Measurements from ENCODE around the gene PRSS33.
A peak's percentile ranks its signal among the peaks of the same experiment; 100 is the strongest.

PRSS33 gene

DNA sequence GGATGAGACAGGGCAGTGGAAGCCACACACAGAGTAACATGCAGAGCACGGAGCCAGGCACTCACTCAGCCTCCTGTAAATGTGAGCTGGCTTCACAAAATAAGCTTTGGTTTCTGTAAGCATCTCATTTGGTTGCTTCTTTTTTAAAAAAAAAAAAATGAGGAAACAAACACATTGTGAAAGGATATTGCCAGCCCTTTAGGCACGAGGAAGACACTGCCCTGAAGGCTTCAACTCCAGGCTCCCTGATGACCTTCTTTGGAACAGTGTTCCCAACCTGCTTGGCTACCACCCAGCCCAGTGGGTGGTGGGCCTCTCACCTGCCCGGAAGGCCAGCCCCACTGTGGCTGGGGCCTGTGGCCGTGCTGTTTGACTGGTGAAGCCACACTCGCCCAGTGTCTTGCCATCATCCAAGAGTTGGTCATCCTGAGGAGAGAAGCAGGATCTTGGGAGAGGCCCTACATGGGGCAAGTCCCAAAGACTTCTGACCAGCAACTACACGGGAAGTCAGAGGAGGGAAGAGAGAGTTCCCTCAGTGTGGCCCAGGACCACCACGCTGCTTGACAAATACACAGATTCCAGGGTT is 12.1 kb downstream of the PRSS33 start:
- Histone ChIP-seq H3K4me1 (ENCODE audit: control insufficient read depth, low read depth, low read length) (peaks cover 4% of the 10 kb centered on the region), H3K27me3 (ENCODE audit: insufficient read depth, low read length, poor library complexity) (no peaks in the 10 kb centered on the region), H3K4ac (ENCODE audit: low read depth, low read length) (no peak overlapping the region), H3K79me2 (ENCODE audit: control insufficient read depth, insufficient read depth, low read length) (peaks cover 17% of the 10 kb centered on the region), H3K36me3 (ENCODE audit: control insufficient read depth, insufficient read depth, low read length) (peaks cover 12% of the 10 kb centered on the region), H2BK5ac (ENCODE audit: low read length) (no peak overlapping the region), H4K8ac (ENCODE audit: low read depth, low read length) (no peak overlapping the region), H3K4me3 (ENCODE audit: low read length) (no peak overlapping the region), H3K56ac (ENCODE audit: low read length) (no peak overlapping the region), H3K9ac (ENCODE audit: low read length) (no peak overlapping the region), H3K79me1 (ENCODE audit: low read length) (peaks cover 11% of the 10 kb centered on the region), H2BK120ac (ENCODE audit: low read depth, low read length) (no peak overlapping the region), H2BK15ac (replicated peaks; ENCODE audit: low read depth) (no peak overlapping the region), H3K27ac (ENCODE audit: low read depth, low read length) (no peak overlapping the region), H2AK5ac (ENCODE audit: low read length) (no peak overlapping the region), H4K5ac (ENCODE audit: low read length) (no peak overlapping the region), H3K23ac (ENCODE audit: low read length) (no peak overlapping the region), H3K18ac (ENCODE audit: low read length) (no peak overlapping the region), H3K4me2 (ENCODE audit: low read length) (no peak overlapping the region)
- DNase-seq = no peak
- WGBS (ENCODE audit: extremely low coverage, insufficient coverage, low lambda C conversion rate) = no CpG with 5 or more reads among the region's 7 CpGs

DNA sequence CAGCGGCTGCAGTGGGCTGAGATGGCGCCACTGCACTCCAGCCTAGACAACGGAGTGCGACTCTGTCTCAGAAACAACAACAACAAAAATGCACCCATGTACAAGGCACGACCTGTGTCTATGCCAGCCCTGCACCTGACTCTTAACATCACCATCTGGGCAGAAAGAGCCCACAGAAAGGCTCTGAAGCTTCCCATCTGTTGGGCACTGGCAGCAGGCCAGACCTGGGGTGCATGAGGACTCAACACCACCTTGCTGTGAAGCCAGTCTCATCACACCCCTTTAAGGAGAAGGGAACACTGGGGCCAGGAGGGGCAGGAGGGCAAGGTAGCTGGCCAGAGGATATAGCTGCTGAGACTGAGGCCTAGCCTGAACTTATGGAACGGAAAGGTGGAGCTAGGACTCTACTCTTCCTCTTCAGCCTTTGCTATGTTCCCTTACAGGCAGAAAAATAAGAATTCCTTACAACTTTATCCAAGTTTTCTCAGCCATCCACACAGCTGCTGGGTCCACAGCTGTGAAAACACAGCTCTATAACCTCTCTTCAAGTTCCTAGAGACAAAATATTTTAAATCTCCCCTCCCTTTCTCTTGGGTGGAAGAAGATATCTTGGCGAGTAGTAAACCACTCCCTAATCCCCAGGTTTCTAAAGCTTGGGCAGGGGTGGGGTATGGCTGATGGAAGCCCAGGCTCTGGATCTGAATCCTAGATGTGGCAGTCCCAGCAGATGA is 13.0 kb downstream of the PRSS33 start:
- H3K4me1 ChIP-seq (ENCODE audit: control insufficient read depth, low read depth, low read length) = peaks cover 4% of the 10 kb centered on the region
- no peak for DNase-seq
- H2BK120ac ChIP-seq (ENCODE audit: low read depth, low read length) = no peak overlapping the region
- no peak overlapping the region for H4K5ac ChIP-seq (ENCODE audit: low read length)
- H3K4ac ChIP-seq (ENCODE audit: low read depth, low read length) = no peak overlapping the region
- peaks cover 17% of the 10 kb centered on the region for H3K79me2 ChIP-seq (ENCODE audit: control insufficient read depth, insufficient read depth, low read length)
- no peak overlapping the region for H4K8ac ChIP-seq (ENCODE audit: low read depth, low read length)
- no peak overlapping the region for H2AK5ac ChIP-seq (ENCODE audit: low read length)
- H3K4me2 ChIP-seq (ENCODE audit: low read length) = no peak overlapping the region
- peaks cover 13% of the 10 kb centered on the region for H3K79me1 ChIP-seq (ENCODE audit: low read length)
- H2BK15ac ChIP-seq (replicated peaks; ENCODE audit: low read depth) = no peak overlapping the region
- WGBS (ENCODE audit: extremely low coverage, insufficient coverage, low lambda C conversion rate) = no CpG with 5 or more reads among the region's 7 CpGs
- no peak overlapping the region for H3K56ac ChIP-seq (ENCODE audit: low read length)
- H3K27me3 ChIP-seq (ENCODE audit: insufficient read depth, low read length, poor library complexity) = no peaks in the 10 kb centered on the region
- peaks cover 14% of the 10 kb centered on the region for H3K36me3 ChIP-seq (ENCODE audit: control insufficient read depth, insufficient read depth, low read length)
- H2BK5ac ChIP-seq (ENCODE audit: low read length) = no peak overlapping the region
- no peak overlapping the region for H3K18ac ChIP-seq (ENCODE audit: low read length)
- no peak overlapping the region for H3K9ac ChIP-seq (ENCODE audit: low read length)
- no peak overlapping the region for H3K27ac ChIP-seq (ENCODE audit: low read depth, low read length)
- H3K4me3 ChIP-seq (ENCODE audit: low read length) = no peak overlapping the region
- H3K23ac ChIP-seq (ENCODE audit: low read length) = no peak overlapping the region

DNA sequence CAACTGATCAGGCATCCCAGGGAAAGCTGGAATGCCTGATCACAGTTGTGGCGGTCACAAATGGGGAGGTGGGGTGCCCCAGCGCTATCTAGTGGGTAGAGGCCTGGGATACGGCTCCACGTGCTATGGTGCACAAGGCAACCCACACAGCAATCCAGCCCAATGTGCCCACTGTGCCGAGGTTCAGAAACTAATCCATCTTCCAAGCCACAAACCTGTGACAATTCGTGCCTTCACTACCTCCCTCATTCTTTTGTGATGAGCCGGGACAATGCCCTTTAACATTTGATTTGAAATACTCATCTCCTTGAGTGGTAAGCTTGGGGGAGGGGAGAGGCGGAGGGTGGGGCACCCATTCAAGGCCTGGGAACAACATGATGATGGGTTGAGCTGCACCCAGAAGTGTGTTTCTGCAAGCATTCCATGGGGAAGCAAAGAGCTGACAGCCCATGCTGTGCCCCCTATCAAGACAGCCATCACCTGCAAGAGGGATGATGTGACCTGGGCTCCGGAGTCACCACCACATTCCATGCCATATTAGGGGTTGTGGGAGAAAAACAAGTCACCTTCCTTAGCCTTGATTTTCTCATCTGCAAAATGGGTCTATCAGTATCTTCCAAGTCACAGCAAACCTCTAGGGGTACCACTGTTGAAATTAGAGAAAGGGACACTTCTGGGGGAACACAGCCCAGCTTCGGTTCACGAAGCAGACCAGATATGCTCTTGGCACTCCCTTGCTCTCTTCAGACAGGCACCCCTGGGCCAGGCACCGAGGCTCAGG is 14.0 kb downstream of the PRSS33 start:
- Histone ChIP-seq H3K79me2 (ENCODE audit: control insufficient read depth, insufficient read depth, low read length) (peaks cover 20% of the 10 kb centered on the region), H4K8ac (ENCODE audit: low read depth, low read length) (no peak overlapping the region), H2AK5ac (ENCODE audit: low read length) (no peak overlapping the region), H3K4me1 (ENCODE audit: control insufficient read depth, low read depth, low read length) (peaks cover 2% of the 10 kb centered on the region), H3K56ac (ENCODE audit: low read length) (no peak overlapping the region), H4K5ac (ENCODE audit: low read length) (no peak overlapping the region), H3K36me3 (ENCODE audit: control insufficient read depth, insufficient read depth, low read length) (peaks cover 22% of the 10 kb centered on the region), H3K9ac (ENCODE audit: low read length) (no peak overlapping the region), H2BK15ac (replicated peaks; ENCODE audit: low read depth) (no peak overlapping the region), H3K79me1 (ENCODE audit: low read length) (peaks cover 16% of the 10 kb centered on the region), H3K4me2 (ENCODE audit: low read length) (no peak overlapping the region), H3K4ac (ENCODE audit: low read depth, low read length) (no peak overlapping the region), H3K27ac (ENCODE audit: low read depth, low read length) (no peak overlapping the region), H2BK5ac (ENCODE audit: low read length) (no peak overlapping the region), H3K18ac (ENCODE audit: low read length) (no peak overlapping the region), H3K27me3 (ENCODE audit: insufficient read depth, low read length, poor library complexity) (no peaks in the 10 kb centered on the region), H2BK120ac (ENCODE audit: low read depth, low read length) (no peak overlapping the region), H3K23ac (ENCODE audit: low read length) (no peak overlapping the region), H3K4me3 (ENCODE audit: low read length) (no peak overlapping the region)
- DNase-seq = peak; percentile 20
- no CpG with 5 or more reads among the region's 12 CpGs for WGBS (ENCODE audit: extremely low coverage, insufficient coverage, low lambda C conversion rate)

DNA sequence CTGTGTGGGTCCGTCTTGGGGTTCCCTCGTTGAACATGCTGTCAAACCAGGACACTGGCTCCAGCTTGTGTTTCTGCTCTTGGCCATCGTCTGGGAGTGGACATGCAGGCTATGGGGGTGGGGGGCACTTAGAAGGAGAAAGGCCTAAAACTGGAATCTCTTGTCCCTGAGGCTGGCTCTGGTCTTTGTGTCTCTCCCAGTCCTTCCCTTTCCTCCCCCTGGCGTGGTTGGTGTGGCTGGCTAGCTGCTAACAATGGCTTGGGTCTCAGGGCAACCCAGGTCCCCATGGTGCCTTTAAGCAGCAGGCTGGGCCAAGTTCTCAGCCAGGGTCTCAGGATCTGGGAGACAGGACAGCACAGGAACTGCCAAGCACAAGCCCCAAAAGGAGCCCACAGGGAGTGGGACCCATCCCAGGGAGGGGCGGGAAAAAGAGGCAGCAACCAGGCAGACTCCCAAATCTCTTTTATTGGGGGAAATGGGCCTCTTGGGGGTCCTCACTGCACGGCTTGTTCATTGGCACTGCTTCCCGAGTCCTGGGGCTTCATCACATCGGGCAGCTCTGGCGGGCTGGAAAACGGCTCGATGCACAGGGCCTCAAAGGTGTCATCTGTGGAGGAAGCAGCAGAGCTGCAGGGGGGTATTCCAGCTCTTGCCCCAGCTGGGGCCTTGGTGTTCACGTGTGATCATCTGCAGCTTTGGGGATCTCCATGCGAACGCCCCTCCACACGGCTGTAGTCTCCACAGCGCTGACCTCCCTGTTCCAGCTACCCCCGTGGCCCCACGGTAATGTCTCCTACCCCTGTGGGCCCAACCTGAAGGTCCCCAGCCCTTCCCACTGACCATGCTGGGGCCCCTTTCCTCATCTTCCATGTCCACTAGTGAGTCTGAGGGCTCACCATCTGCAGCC is 15.6 kb downstream of the PRSS33 start:
- Histone ChIP-seq H3K27ac (ENCODE audit: low read depth, low read length) (no peak overlapping the region), H3K23ac (ENCODE audit: low read length) (no peak overlapping the region), H3K4me2 (ENCODE audit: low read length) (no peak overlapping the region), H3K18ac (ENCODE audit: low read length) (no peak overlapping the region), H4K5ac (ENCODE audit: low read length) (no peak overlapping the region), H3K36me3 (ENCODE audit: control insufficient read depth, insufficient read depth, low read length) (peaks cover 35% of the 10 kb centered on the region), H3K4ac (ENCODE audit: low read depth, low read length) (no peak overlapping the region), H3K9ac (ENCODE audit: low read length) (no peak overlapping the region), H2BK15ac (replicated peaks; ENCODE audit: low read depth) (no peak overlapping the region), H4K8ac (ENCODE audit: low read depth, low read length) (no peak overlapping the region), H3K4me1 (ENCODE audit: control insufficient read depth, low read depth, low read length) (no peaks in the 10 kb centered on the region), H2BK120ac (ENCODE audit: low read depth, low read length) (no peak overlapping the region), H3K56ac (ENCODE audit: low read length) (no peak overlapping the region), H2AK5ac (ENCODE audit: low read length) (no peak overlapping the region), H3K27me3 (ENCODE audit: insufficient read depth, low read length, poor library complexity) (no peaks in the 10 kb centered on the region), H2BK5ac (ENCODE audit: low read length) (no peak overlapping the region), H3K4me3 (ENCODE audit: low read length) (no peak overlapping the region), H3K79me2 (ENCODE audit: control insufficient read depth, insufficient read depth, low read length) (peaks cover 30% of the 10 kb centered on the region), H3K79me1 (ENCODE audit: low read length) (peaks cover 28% of the 10 kb centered on the region)
- no CpG with 5 or more reads among the region's 18 CpGs for WGBS (ENCODE audit: extremely low coverage, insufficient coverage, low lambda C conversion rate)
- no peak for DNase-seq

DNA sequence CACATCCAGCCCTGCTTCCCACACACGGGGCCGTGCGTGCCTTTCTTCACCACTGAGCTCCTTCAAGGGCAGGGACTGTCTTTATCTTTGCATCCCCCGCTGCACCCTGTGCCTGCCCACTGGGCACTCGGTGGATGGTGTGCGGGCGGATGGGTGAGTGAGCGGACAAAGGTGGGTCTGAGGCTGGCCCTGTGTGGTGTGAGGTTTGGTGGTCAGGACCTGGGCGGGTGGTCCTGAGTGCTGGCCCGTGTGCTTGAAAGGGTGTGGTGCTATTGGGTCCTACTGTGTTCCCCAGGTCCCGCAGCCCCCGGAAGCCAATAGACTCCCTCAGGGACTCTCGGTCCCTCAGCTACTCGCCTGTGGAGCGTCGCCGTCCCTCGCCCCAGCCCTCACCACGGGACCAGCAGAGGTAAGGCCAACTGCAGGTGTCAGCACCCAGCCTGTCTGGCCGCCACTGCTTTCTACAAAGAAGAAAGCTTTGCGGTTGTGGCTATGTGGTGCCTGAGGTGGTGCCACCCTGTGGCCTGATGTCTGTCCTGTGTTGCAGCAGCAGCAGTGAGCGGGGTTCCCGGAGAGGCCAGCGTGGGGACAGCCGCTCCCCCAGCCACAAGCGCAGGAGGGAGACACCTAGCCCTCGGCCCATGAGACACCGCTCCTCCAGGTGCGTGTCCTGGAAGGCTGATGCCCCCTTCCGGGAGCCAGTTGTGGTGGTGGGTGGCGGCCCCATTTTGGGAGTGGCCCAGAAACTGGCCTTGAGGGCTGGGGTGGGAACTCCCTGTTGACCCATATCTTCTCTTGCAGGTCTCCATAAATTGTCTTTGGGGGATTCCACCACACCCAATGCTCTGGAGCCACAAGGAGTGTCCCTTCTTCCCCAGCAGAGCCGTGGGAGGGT is 17.1 kb downstream of the PRSS33 start:
- peak; percentile 41 for DNase-seq

More for the DNA sequence above, 17.1 kb downstream of the PRSS33 start:
- H2BK120ac ChIP-seq (ENCODE audit: low read depth, low read length) = no peak overlapping the region
- H3K18ac ChIP-seq (ENCODE audit: low read length) = no peak overlapping the region
- H4K5ac ChIP-seq (ENCODE audit: low read length) = no peak overlapping the region
- peaks cover 37% of the 10 kb centered on the region for H3K79me1 ChIP-seq (ENCODE audit: low read length)
- no peak overlapping the region for H2BK15ac ChIP-seq (replicated peaks; ENCODE audit: low read depth)
- H3K79me2 ChIP-seq (ENCODE audit: control insufficient read depth, insufficient read depth, low read length) = peaks cover 32% of the 10 kb centered on the region
- H3K36me3 ChIP-seq (ENCODE audit: control insufficient read depth, insufficient read depth, low read length) = peaks cover 48% of the 10 kb centered on the region
- H4K8ac ChIP-seq (ENCODE audit: low read depth, low read length) = no peak overlapping the region
- no peaks in the 10 kb centered on the region for H3K27me3 ChIP-seq (ENCODE audit: insufficient read depth, low read length, poor library complexity)
- H3K9ac ChIP-seq (ENCODE audit: low read length) = no peak overlapping the region
- WGBS (ENCODE audit: extremely low coverage, insufficient coverage, low lambda C conversion rate) = no CpG with 5 or more reads among the region's 32 CpGs
- no peak overlapping the region for H2BK5ac ChIP-seq (ENCODE audit: low read length)
- no peak overlapping the region for H3K23ac ChIP-seq (ENCODE audit: low read length)
- no peak overlapping the region for H3K4me3 ChIP-seq (ENCODE audit: low read length)
- H3K56ac ChIP-seq (ENCODE audit: low read length) = no peak overlapping the region
- no peak overlapping the region for H3K4me2 ChIP-seq (ENCODE audit: low read length)
- no peak overlapping the region for H3K27ac ChIP-seq (ENCODE audit: low read depth, low read length)
- no peaks in the 10 kb centered on the region for H3K4me1 ChIP-seq (ENCODE audit: control insufficient read depth, low read depth, low read length)
- no peak overlapping the region for H2AK5ac ChIP-seq (ENCODE audit: low read length)
- H3K4ac ChIP-seq (ENCODE audit: low read depth, low read length) = no peak overlapping the region
